Thyroid gland (tissue), 4 donors: Measurements from ENCODE around the gene CA7. TPM values are rescaled to one million over a fixed set of nuclear protein-coding genes. Genes with fewer than 3 reads are reported as not detected.

Experiments
- DNase-seq, 2 donors: peaks; one replicate each; pipeline ENCODE4 v3.0.0-alpha.2; 2019
- H3K27ac ChIP-seq, 3 donors: fragments of 200-600 bp; sonication (generic); 1 replicate in 2 of 3; 2 replicates in 1 of 3; pipeline ENCODE4 v1.5.1; 2016 to 2019; ENCODE audit warnings: mild to moderate bottlenecking in 1 of 3, moderate library complexity in 1 of 3
- H3K27me3 ChIP-seq: fragments of 200-600 bp; sonication (generic); one replicate; pipeline ENCODE4 v1.5.1; 2019
- H3K36me3 ChIP-seq, 2 donors: fragments of 200-600 bp; sonication (generic); one replicate each; pipeline ENCODE4 v1.5.1; 2016 to 2019
- H3K4me1 ChIP-seq, 2 donors: fragments of 200-600 bp; sonication (generic); one replicate each; pipeline ENCODE4 v1.5.1; 2017 to 2019
- H3K4me3 ChIP-seq, 3 donors: fragments of 200-600 bp; sonication (generic); replicated peaks in 1 of 3; 1 replicate in 2 of 3; 2 replicates in 1 of 3; pipeline ENCODE4 v1.5.1; 2016; ENCODE audit warnings: mild to moderate bottlenecking in 1 of 3
- H3K9me3 ChIP-seq: fragments of 200-600 bp; sonication (generic); one replicate; pipeline ENCODE4 v1.5.1; 2017
- CTCF ChIP-seq, 6 experiments: fragments of 200-600 bp in 3 of 6; fragments of 450-650 bp in 3 of 6; sonication (generic) in 3 of 6; IDR thresholded peaks; one replicate each; pipeline ENCODE4 v1.5.1; 2016 to 2019; ENCODE audit warnings: antibody characterized with exemption in 6 of 6, mild to moderate bottlenecking in 2 of 6, inconsistent platforms in 1 of 6, moderate library complexity in 1 of 6
- POLR2A ChIP-seq, 2 donors: fragments of 450-650 bp; IDR thresholded peaks; one replicate each; pipeline ENCODE4 v1.6.1; 2017; ENCODE audit warnings: antibody characterized with exemption in 2 of 2, mild to moderate bottlenecking in 2 of 2, moderate library complexity in 1 of 2
- WGBS, 2 donors: methylation state at CpG; one replicate each; pipeline ENCODE4 v1.1.5; 2017; 5-methylcytosine and 5-hydroxymethylcytosine counted together
- intact Hi-C: fragments of 100-400 bp; cut with DNase I; formaldehyde crosslinking; loops from one replicate; pipeline ENCODE4 v1.15.1; 2023
- total RNA-seq, 4 donors: library from RNA; depleted of rRNA; stranded (reverse); fragments of >200 nt; gene quantifications; one replicate each; pipeline ENCODE4 v1.2.3, GENCODE V29; 2016

CA7 gene
- total RNA-seq, 4 donors from 2014 or later, result 0.46 TPM; not detected in 3

- WGBS, 2 donors, result 95 to 98% methylated on average over 4 of the region's 4 CpGs
- peaks cover 43 to 56% of the 10 kb centered on the region in 2 donors for H3K36me3 ChIP-seq
Measured at GRCh38 chr16:66809765-66810164, 34.4 kb upstream of the CA7 start.

GRCh38 chr16:66810391-66810790, 33.8 kb upstream of the CA7 start:
- Histone ChIP-seq H3K9me3 (no peaks in the 10 kb centered on the region), H3K27ac (no peak overlapping the region), H3K4me3 (no peak overlapping the region), H3K27me3 (no peaks in the 10 kb centered on the region), H3K36me3 (peaks cover 37 to 50% of the 10 kb centered on the region in 2 donors), H3K4me1 (no peaks in the 10 kb centered on the region)
- no peak for DNase-seq
- 96 to 99% methylated on average over 4 of the region's 4 CpGs for WGBS, 2 donors
- intact Hi-C loops, result no loop called here
- TF ChIP-seq CTCF (IDR thresholded peaks at IDR 0.05) (no peak), POLR2A (IDR thresholded peaks at IDR 0.05) (no peak)

More at GRCh38 chr16:66809765-66810164, 34.4 kb upstream of the CA7 start:
- Histone ChIP-seq H3K9me3 (no peaks in the 10 kb centered on the region), H3K4me3 (no peak overlapping the region), H3K27ac (no peak overlapping the region), H3K27me3 (no peaks in the 10 kb centered on the region), H3K4me1 (no peaks in the 10 kb centered on the region)
- intact Hi-C loops, result no loop called here
- no peak for TF ChIP-seq CTCF (IDR thresholded peaks at IDR 0.05)
- no peak for TF ChIP-seq POLR2A (IDR thresholded peaks at IDR 0.05)
- no peak for DNase-seq

- TF ChIP-seq POLR2A (IDR thresholded peaks at IDR 0.05) (no peak), CTCF (IDR thresholded peaks at IDR 0.05) (no peak)
- no peaks in the 10 kb centered on the region for H3K4me1 ChIP-seq
- DNase-seq, result no peak
- no peak overlapping the region for H3K27ac ChIP-seq
- intact Hi-C loops, result no loop called here
- no peaks in the 10 kb centered on the region for H3K27me3 ChIP-seq
- no peak overlapping the region for H3K4me3 ChIP-seq
- WGBS, 2 donors, result 96 to 100% methylated on average over 7 of the region's 7 CpGs
- peaks cover 41 to 50% of the 10 kb centered on the region in 2 donors for H3K36me3 ChIP-seq
- H3K9me3 ChIP-seq, result no peaks in the 10 kb centered on the region
Measured at GRCh38 chr16:66811043-66811442, 33.2 kb upstream of the CA7 start.

- H3K4me1 ChIP-seq, result no peaks in the 10 kb centered on the region
- intact Hi-C loops, result no loop called here
- no peak overlapping the region for H3K4me3 ChIP-seq
- no peaks in the 10 kb centered on the region for H3K9me3 ChIP-seq
- H3K27ac ChIP-seq, result no peak overlapping the region
- DNase-seq, result no peak
- H3K36me3 ChIP-seq, result peaks cover 52 to 57% of the 10 kb centered on the region in 2 donors
- WGBS, 2 donors, result 96 to 98% methylated on average over 2 of the region's 2 CpGs
- H3K27me3 ChIP-seq, result no peaks in the 10 kb centered on the region
- TF ChIP-seq POLR2A (IDR thresholded peaks at IDR 0.05) (no peak), CTCF (IDR thresholded peaks at IDR 0.05) (no peak)
Measured at GRCh38 chr16:66814734-66815133, 29.5 kb upstream of the CA7 start.

GRCh38 chr16:66824006-66824405, 20.2 kb upstream of the CA7 start:
- Histone ChIP-seq H3K36me3 (peaks cover 30 to 31% of the 10 kb centered on the region in 2 donors), H3K27me3 (no peaks in the 10 kb centered on the region), H3K4me3 (no peak overlapping the region), H3K9me3 (no peaks in the 10 kb centered on the region), H3K4me1 (peaks cover 0 to 5% of the 10 kb centered on the region in 2 donors), H3K27ac (no peak overlapping the region)
- DNase-seq, result no peak
- TF ChIP-seq CTCF (IDR thresholded peaks at IDR 0.05), result no peak
- no peak for TF ChIP-seq POLR2A (IDR thresholded peaks at IDR 0.05)
- WGBS, 2 donors, result 96% methylated on average over 4 of the region's 4 CpGs
- intact Hi-C loops, result no loop called here
